Stimulated activated CD4-positive, alpha-beta T cell treated with anti-CD3 and anti-CD28 coated beads, Interleukin-1b, Interleukin-23, amount 100 ng/mL, for 48 hours (primary cell): Measurements from ENCODE around the gene GNG2.

ENCODE experiments used
- DNase-seq: peaks from one replicate; pipeline ENCODE4 v3.0.0-alpha.2; 2020

Gene GNG2

GRCh38 chr14:51860164-51860824 lies at the start of gene GNG2:
GNG2 (plus strand) TSS chr14:51860612; CDS start chr14:51950679, 90,067 bp downstream.
- DNase-seq, result peak; percentile 80

GRCh38 chr14:51811706-51812105 lies 48.7 kb upstream of the GNG2 start:
- DNase-seq, result no peak

DNA sequence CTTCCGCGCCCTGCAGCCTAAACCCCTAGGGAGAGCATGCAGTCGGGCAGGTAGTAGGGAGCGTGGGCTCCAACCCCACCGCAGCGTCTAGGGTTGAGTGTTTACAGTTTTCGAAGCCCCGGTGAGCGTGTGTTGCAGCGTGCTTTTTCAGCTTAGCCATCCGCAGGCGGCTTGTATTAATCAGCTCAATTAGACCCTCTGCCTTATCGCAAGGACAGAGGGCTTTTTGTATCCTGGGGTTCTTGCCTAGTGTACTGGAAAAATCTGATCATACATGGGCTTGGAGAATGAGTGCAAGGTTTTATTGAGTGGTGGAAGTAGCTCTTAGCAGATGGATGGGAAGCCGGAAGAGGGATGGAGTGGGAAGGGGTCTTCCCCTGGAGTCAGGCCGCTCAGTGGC lies 44.4 kb upstream of the GNG2 start:
- no peak for DNase-seq

DNA sequence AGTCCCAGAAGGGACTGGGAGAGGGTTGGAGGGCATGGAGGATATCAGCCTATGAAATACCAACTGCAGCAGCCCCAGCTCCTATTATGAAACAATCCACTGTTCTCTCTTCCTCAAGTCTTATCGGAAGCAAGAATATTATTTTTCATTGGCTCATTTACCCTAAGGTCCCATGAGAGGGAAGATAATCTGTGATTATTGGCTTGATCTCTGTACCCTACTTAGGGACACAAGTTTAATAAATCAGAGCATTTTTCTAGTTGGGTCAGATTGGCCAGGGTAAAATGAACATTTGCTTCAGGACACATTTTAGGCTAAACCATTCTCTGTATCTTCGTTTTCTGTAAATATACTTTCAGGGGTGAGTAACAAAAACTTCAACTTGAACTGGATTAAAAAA lies 43.1 kb upstream of the GNG2 start:
- no peak for DNase-seq

- DNase-seq, result no peak
These were observed 41.5 kb upstream of the GNG2 start for GRCh38 chr14:51818748-51819380.

DNA sequence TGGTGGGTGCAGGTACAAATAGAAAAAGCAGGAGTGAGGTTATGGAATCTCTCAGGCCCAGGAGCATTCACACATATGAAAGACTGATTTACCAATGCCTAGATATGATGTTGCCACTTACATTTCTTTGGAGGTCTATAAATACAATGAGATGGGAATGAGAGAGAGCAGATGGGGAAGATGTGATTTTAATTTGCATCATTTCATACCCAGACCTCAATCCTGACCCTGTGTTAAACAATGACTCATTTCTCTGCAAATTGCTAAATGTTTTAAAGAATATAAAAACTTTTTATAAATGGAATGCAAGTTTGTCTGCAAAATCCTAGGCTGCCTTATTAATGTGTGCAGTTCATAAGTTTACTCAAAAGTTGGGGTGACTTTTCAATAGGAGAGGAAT lies 38.6 kb upstream of the GNG2 start:
- no peak for DNase-seq

GRCh38 chr14:51822499-51822898 lies 37.9 kb upstream of the GNG2 start:
- DNase-seq, result no peak

DNA sequence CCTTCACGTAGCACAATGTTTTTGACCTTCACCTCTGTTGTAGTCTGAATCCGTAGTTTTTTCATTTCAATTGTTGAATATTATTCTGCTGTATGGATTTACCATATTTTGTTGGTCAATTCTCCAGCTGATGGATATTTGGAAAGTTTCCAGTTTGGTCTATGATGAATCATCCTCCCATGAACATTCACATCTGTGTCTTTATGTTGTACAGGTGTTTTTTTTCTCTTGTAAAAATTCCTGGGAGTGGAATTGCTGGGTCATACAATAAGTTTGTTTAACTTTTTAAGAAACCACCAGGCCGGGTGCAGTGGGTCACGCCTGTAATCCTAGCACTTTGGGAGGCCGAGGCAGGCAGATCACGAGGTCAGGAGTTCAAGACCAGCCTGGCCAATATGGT lies 36.7 kb upstream of the GNG2 start:
- DNase-seq, result no peak

DNA sequence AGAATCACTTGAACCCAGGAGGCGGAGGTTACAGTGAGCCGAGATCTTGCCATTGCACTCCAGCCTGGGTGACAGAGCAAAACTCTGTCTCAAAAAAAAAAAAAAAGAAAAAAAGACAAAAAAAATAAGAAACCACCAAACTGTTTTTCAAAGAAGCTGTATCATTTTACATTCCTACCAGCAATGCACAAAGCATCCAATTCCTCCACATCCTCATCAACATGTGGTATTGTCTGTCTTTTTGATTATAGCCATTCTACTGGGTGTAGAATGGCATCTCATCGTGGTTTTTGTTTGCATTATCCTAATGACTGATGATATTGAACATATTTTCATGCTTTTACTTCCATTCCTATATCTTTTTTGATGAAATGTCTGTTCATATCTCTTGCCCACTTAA lies 36.2 kb upstream of the GNG2 start:
- no peak for DNase-seq

DNA sequence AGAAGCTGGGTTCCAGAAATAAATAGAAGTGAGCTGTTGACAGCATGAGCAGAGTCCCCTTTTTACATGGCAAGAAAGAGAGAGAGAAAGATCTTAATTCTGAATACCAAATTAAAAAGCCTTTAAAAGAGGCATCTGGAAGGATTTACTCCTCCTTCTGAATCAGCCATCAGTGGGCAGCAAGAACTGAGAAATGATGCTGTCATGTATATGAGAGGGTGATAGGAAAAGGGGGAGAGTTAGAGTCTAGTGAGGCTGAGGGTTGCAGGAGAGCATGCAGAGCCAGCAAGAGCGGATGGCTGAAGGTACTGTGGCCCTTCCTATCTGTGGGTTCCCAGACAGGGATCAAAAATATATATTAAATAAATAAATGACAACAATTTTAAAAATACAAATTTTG lies 34.5 kb upstream of the GNG2 start:
- no peak for DNase-seq

DNA sequence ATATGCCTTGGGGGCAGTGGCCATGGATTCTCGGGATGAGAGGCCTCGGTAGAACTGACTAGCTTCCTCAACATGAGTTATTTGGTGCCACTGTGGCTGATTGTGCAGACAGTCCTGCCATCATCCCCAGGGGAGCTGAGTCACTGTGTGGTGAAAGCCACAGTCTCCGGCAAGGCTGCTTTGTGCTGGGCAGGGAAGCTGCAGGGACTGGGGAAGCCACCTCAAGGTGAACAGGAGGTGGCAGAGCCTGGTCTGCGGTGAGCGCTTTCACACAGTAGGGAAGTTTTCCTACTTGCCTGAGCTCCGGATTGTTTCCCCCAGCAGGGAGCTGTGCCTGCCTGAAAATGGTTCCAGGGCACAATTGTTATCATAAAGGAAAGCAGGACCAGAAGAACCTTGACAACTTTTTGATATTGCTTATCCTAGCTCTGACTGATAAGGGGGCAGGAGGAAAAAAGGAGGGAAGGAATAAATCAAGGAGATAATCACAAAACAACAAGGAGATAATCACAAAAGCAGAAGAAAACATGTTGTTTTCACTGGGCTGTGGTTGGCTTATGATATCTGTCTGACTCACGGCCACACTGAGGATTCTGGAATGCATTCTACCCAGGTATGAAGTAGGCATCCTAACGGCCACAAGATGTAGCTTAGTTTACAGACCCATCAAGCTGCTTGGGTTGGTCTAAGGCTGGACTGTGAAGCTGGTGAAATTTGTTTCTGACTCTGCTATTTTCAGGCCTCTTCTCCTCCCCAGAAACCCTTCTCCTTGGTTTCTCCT lies 32.2 kb upstream of the GNG2 start:
- DNase-seq, result peak; percentile 84

DNA sequence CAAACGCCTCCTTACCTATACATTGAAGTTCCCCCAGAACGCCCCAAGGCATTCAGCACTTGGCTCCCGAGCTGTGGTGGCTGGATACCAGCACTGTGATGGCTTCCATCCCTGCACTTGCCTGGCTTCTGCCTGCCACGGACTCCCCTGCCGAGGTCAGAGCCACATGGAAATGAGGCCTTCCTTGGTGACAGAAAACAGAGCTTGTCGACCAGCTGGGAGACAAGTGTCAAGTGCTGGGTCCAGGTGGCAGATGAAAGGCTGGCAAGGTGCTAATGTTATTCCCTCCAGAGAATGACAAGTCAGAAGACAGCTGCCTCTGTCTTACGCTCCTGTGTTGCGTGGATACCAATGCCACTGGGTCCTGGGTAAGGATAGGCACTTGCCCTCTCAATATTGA lies 26.2 kb upstream of the GNG2 start:
- DNase-seq, result no peak

DNA sequence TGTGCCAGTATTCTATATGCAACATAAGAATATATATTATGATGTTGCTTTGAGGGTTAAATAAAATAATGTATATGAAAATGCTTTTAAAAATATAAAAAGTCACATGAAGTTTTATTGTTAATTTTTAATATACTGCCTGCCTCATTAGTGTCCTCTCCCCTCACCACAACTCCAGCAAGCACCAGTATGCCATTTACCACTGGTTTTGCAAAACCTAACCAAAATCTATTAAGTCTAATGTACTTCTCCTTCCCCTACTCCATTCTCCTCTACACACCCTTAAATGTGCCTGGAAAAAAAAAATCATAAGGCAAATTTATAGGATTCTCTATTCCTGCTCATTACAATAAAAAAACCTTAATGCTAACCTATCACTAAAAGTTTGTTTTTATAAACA lies 24.0 kb upstream of the GNG2 start:
- no peak for DNase-seq

- DNase-seq, result no peak
These were observed 16.1 kb upstream of the GNG2 start for GRCh38 chr14:51844081-51844881.

DNA sequence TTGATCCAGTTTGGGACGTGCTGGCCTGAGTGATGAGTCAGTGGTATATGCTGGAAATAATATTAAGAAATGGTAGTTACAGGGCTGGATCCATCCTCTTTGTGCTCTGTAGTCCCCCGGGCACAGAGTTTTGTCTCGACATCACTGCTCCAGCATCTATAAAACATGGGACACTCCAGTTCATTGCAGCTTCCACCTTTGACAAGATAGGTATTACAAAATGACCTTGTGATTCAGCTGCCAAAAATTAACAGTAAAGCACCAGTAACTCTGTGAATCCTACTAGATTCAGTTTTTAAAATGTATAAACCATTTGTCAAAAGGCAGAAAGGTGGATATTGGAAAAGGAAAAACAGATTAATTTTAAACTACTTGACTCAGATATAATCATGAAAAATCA lies 14.6 kb upstream of the GNG2 start:
- DNase-seq, result no peak

DNA sequence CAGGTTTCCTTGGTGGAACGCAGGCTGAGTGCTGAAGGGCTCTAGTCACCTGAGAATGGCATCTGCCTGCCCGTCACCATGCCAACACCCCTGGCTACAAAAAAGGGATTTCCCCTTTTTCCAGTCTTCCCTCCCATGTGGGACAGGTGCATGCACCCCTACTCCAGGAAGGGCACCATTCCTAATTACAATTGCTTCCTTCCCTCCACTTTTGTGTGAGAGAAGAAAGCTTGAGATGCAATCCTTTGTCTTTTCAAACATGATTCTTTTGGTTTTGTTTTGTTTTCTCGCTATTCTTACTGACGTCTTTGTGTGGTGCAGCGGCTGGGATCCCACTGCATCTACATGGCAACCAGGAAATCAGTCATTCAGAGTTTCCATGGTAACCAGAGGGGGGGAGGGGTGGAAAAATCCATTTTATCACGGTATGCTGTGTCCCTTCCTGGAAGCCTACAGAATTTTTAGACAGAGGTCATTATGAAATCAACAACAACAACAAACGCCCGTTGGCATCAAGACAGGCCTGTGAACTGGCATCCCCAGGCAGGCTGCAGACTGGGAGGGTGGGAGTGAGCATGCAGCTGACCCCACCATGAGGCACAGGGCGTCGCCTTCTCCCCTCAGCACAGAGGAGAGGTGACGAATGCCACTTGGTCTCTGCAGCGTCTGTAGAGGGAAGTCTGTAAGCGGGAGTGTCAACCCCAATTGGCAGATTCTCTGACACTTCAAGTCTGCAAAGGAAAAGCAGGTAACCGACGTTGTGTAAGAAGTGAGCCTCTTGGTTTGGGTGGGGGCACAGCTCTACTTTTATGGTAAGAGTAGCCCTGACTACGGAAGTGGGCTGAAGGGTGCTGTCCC lies 13.6 kb upstream of the GNG2 start:
- peak; percentile 88 for DNase-seq

GRCh38 chr14:51847489-51847796 lies 13.0 kb upstream of the GNG2 start:
- DNase-seq, result no peak

- DNase-seq, result no peak
These were observed 12.3 kb upstream of the GNG2 start for GRCh38 chr14:51848120-51848519.

- DNase-seq, result peak; percentile 75
These were observed 11.3 kb upstream of the GNG2 start for GRCh38 chr14:51849097-51849496.

DNA sequence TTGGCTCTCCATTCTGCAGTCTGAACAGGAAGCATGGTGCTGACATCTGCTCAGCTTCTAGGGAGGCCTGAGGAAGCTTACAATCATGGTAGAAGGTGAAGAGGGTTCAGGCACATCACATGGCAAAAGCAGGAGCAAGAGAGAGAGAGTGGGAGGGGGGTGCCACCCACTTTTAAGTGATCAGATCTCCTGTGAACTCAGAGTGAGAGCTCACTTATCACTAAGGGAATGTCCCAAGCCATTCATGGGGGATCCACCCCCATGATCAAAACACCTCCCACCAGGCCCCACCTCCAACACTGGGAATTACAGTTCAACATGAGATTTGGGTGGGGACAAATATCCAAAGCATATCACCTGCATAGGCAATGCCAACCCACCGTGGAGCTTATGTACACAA lies 9.8 kb upstream of the GNG2 start:
- DNase-seq, result no peak

GRCh38 chr14:51852541-51852940 lies 7.9 kb upstream of the GNG2 start:
- DNase-seq, result no peak

DNA sequence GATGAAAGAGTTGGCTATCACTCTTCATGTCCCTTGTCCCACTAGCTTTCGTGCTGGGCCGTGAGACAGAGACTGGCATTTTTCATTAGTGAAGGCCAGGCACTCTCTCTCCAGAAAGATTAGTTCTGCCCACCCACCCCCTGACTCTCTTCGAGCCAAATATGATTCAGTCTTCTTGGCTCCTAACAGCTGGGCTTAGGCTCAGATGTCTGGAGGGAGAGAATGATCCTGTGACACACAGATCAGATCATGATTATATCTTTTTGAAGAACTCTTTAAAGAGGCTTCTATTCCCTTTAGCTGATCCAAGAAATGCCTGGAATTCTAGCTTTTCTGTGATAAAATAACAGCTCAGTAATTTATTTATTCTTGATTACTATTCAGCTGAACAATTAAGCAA lies 5.2 kb upstream of the GNG2 start:
- no peak for DNase-seq
